HG03095 (cell line): ENCODE results near the gene DECR2.

ENCODE experiments used
- ATAC-seq: cut with Tn5 transposase; IDR thresholded peaks from one replicate; pipeline ENCODE4 v1.9.1; 2021; ENCODE audit warnings: moderate library complexity; ENCODE audit not compliant: unreplicated experiment

DECR2 gene

GRCh38 chr16:427250-427649, 25.6 kb downstream of the DECR2 start:
- no peak for ATAC-seq

GRCh38 chr16:430904-431303, 29.2 kb downstream of the DECR2 start:
- no peak for ATAC-seq

GRCh38 chr16:440627-441026, 38.9 kb downstream of the DECR2 start:
- ATAC-seq = no peak

- no peak for ATAC-seq
Measured at GRCh38 chr16:441447-441846, 39.8 kb downstream of the DECR2 start.

GRCh38 chr16:442976-443375, 41.3 kb downstream of the DECR2 start:
- no peak for ATAC-seq

- no peak for ATAC-seq
Measured at GRCh38 chr16:444027-444426, 42.3 kb downstream of the DECR2 start.

GRCh38 chr16:445566-445965, 43.9 kb downstream of the DECR2 start:
- ATAC-seq = no peak

- no peak for ATAC-seq
Measured at GRCh38 chr16:450385-450784, 48.7 kb downstream of the DECR2 start.

GRCh38 chr16:450785-451512, 49.3 kb downstream of the DECR2 start:
- no peak for ATAC-seq

- ATAC-seq = no peak
Measured at GRCh38 chr16:454397-454940, 52.8 kb downstream of the DECR2 start.

- no peak for ATAC-seq
Measured at GRCh38 chr16:455453-455852, 53.8 kb downstream of the DECR2 start.

GRCh38 chr16:456891-457483, 55.3 kb downstream of the DECR2 start:
- no peak for ATAC-seq

GRCh38 chr16:457732-458400, 56.2 kb downstream of the DECR2 start:
- no peak for ATAC-seq

GRCh38 chr16:459761-460160, 58.1 kb downstream of the DECR2 start:
- no peak for ATAC-seq

GRCh38 chr16:460787-461186, 59.1 kb downstream of the DECR2 start:
- ATAC-seq = no peak
